ENCODE results near the gene KLF16.

Gene KLF16

DNA sequence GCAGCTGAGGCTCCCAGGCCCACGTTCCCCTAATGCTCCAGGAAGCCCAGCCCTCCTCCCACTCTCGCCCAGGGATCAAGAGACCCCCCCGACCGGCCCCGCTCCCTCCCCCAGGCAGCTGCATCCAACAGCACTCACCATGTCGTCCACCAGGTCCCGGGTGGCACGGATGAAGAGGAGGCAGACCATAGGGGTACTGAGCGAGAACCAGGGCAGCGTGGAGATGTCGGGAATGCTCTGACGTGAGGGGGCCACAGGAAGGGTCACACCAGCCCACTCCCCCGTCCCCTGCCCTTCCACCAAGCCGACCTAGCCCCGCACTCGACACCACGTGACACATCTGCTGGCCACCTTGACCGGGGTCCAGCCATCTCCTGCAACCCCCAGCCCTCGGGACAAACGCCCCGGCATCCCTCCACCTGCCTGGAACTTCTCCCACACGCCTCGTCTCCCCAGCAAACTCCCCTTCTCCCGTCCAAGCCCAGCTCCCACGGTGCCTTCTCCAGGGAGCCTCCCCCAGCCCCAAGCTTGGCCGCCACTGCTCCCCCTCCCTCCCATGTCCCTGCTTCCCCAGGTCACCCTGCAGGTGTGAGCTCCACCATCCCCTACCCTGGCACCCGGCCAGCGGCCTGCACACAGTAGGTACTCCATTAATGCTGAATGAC is 56.2 kb downstream of the KLF16 start:
- DNase-seq (ENCODE audit: low read depth), result no peak

DNA sequence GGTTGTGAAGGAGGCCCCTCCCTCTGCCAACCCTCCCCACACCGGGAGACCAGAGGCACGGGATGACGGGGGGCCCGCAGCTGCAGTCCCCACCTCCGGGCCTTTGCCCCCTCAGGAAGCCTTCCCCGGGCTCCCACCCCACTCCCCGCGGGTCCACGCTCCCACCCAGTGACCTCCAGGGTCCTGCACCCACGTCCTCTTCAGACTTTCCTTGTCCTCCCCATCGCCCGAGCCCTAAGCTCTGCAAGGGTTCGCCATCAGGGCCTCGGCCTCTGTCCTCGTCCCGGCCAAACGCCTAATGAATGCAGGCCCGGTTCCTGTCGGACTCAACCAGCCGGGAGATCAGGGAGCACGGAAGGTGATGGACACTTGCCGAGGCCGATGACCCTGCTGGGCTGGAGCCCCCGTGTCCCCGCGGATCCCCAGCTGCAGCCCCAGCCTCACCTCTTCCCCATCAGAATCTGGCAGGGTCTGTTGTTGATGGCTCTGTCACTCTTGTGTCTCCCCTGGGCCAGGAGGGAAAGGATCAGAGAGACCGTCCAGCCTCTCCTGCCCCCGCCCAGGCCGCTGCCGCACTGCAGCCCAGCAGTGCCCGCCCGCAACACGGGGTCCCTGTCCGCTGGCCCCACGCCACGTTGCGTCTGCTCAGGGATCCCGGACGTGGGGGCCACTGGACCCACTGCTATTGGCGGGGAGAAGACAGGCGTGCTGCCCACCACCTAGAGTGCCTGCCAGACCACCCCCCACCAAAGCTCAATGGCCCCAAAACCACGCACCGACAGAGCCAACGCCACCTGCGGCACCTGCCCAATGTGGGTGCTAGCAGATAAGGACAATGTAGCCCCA is 57.0 kb downstream of the KLF16 start:
- DNase-seq (ENCODE audit: low read depth), result no peak

DNA sequence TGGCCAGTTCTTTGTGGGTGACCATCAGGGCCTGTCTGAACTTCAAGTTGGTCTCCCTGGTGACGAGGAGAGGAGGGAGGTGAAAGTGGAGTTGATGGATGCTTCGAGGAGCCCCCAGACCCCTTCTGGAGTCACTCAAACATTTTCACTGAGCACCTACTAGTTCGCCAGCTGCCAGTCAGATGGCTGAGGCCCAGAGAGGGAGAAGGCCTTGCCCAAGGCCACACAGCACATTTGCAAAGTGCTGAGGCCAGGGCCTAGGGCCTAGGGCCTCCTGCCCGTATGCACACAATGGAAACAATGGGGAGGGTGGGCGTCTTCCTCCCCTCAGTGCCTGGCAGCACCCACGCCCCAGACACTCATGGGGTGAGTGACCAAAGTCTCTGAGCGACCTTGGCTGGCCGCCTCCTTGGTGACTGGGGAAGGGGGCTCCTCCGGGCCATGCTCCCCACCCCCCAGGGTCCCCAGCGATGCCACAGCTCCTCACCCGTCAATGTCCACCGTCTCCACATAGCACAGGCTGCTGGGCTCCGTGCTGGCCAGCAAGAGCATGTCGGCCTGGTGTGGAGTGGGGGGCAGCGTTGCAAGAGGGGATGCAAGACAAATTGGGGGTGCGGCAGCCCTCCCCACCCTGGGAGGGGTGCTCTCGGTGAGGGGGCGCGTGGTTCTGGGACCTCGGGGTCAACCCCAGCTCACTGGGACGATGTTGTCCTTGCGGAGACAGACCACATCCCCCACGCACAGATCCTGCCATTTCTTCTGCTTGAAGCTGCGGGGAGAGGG is 57.8 kb downstream of the KLF16 start:
- DNase-seq (ENCODE audit: low read depth), result no peak

DNA sequence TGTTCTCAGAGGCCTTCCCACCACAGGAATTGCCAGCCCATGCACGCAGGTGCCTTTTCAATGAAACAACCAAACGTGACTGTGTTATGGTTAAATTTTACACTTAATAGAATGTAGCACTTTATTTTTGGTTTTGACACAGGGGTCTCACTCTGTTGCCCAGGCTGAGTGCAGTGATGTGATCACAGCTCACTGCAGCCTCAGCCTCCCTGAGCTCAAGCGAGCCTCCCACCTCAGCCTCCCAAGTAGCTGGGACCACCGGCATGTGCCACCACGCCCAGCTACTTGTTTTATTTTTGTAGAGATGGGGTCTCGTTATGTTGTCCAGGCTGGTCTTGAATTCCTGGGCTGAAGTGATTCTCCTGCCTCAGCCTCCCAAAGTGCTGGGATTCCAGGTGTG is 58.5 kb downstream of the KLF16 start:
- DNase-seq (ENCODE audit: low read depth), result no peak
